ENCODE measurements around the gene KLHDC3. TPM values are rescaled to one million over a fixed set of nuclear protein-coding genes. Genes with fewer than 3 reads are reported as not detected.
"Not testable (repeated sequence)": the region's sequence is repeated elsewhere in the genome, so short reads cannot be mapped to it uniquely, and the experiment has no call there.

Gene KLHDC3
- polyA plus RNA-seq, 3 donors = 51.9 to 141 (median 106) TPM

DNA sequence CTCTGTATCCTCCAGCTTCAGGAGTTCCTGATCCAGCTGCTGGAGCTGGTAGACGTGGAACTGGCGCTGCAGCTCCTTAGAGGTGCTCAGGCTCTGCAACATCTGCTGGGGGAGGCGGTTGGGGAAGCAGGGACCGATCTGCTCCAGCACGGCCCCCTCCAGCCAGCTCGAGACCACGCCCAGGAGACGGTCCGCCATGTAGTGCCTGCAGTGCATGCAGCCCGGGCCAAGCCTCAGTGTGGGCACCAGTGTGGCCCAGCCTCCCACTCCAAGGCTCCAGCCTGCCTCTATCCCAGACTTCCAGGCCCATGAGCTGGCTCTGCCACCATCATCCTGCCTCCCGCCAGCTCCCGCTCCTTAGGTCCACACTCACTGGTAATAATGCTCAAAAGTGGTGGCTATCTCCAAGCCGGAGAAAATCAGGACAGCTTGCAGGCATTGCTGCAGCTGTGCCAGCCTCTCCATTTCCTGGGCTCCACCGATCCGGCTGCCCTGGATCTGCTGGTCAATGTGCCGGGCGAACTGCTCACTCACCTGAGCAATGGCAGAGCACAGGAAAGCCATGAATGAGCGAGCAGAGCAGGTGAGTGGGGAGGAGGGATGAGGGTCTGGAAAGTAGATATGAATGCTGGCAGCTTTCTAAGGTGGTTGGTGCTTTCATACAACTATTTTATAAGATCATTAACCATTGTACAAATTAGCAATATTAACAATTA, 26.7 kb downstream of the KLHDC3 start:
- Histone ChIP-seq H3K36me3 (replicated peaks in 1 of 2; ENCODE audit: control insufficient read depth in 1 of 2, insufficient read depth in 2 of 2, low read length in 2 of 2) (peaks cover 48 to 76% of the 10 kb centered on the region in 2 donors), H3K79me2 (ENCODE audit: insufficient read depth, low read length) (no peaks in the 10 kb centered on the region), H3K27ac (ENCODE audit: low read depth in 1 of 2, low read length in 2 of 2) (no peak overlapping the region), H3K4me3 (replicated peaks in 1 of 3; ENCODE audit: low read depth in 2 of 3, low read length in 3 of 3) (no peak overlapping the region), H3K9ac (ENCODE audit: insufficient read depth, low read length, poor library complexity, severe bottlenecking) (no peak overlapping the region), H4K20me1 (ENCODE audit: insufficient read depth, low read length) (no peaks in the 10 kb centered on the region), H3K27me3 (ENCODE audit: control insufficient read depth in 2 of 2, insufficient read depth in 2 of 2, low read length in 2 of 2) (no peaks in the 10 kb centered on the region), H3K9me3 (replicated peaks in 1 of 2; ENCODE audit: control insufficient read depth in 1 of 2, insufficient read depth in 1 of 2, low read length in 2 of 2) (no peaks in the 10 kb centered on the region), H3K4me2 (replicated peaks; ENCODE audit: extremely low read depth, low read length, poor library complexity, severe bottlenecking) (no peak overlapping the region), H3K4me1 (ENCODE audit: control insufficient read depth in 1 of 2, insufficient read depth in 2 of 2, low read length in 2 of 2) (no peaks in the 10 kb centered on the region), H2AFZ (ENCODE audit: insufficient read depth, low read depth, low read length, poor library complexity, severe bottlenecking) (no peak overlapping the region)
- no peak overlapping the region for H3K4me3 Mint-ChIP-seq
- TF ChIP-seq, protein P1, sequence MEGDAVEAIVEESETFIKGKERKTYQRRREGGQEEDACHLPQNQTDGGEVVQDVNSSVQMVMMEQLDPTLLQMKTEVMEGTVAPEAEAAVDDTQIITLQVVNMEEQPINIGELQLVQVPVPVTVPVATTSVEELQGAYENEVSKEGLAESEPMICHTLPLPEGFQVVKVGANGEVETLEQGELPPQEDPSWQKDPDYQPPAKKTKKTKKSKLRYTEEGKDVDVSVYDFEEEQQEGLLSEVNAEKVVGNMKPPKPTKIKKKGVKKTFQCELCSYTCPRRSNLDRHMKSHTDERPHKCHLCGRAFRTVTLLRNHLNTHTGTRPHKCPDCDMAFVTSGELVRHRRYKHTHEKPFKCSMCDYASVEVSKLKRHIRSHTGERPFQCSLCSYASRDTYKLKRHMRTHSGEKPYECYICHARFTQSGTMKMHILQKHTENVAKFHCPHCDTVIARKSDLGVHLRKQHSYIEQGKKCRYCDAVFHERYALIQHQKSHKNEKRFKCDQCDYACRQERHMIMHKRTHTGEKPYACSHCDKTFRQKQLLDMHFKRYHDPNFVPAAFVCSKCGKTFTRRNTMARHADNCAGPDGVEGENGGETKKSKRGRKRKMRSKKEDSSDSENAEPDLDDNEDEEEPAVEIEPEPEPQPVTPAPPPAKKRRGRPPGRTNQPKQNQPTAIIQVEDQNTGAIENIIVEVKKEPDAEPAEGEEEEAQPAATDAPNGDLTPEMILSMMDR (IDR thresholded peaks at IDR 0.05) = no peak
- no peak for DNase-seq
- H3K27ac Mint-ChIP-seq = peak overlapping the region in 2 of 7 donors; percentile 48 to 60
- H3K9me3 Mint-ChIP-seq = peaks cover 0 to 2% (median 0%) of the 10 kb centered on the region in 7 donors
- 95% methylated on average over 17 of the region's 18 CpGs for WGBS (ENCODE audit: insufficient coverage)
- peaks cover 71 to 93% of the 10 kb centered on the region in 2 donors for H3K36me3 Mint-ChIP-seq
- no peaks in the 10 kb centered on the region for H3K4me1 Mint-ChIP-seq
- intact Hi-C loops (cut with micrococcal nuclease) = no loop called here
- H3K27me3 Mint-ChIP-seq (ENCODE audit: low read depth in 3 of 3) = peaks cover 0 to 4% (median 0%) of the 10 kb centered on the region in 3 donors

DNA sequence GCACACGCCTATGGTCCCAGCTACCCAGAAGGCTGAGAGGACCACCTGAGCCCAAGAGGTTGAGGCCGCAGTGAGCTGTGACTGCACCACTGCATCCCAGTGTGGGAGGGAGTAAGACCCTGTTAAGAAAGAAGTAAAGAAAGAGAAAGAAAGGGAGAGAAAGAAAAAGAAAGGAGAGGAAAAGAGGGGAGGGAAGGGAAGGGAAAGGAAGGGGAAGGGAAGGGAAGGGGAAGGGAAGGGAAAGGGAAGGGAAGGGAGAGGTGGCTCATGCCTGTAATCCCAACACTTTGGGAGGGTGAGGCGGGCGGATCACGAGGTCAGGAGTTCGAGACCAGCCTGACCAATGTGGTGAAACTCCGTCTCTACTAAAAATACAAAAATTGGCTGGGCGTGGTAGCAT, 27.4 kb downstream of the KLHDC3 start:
- H3K9me3 ChIP-seq (replicated peaks in 1 of 2; ENCODE audit: control insufficient read depth in 1 of 2, insufficient read depth in 1 of 2, low read length in 2 of 2); DNase-seq; H2AFZ ChIP-seq (ENCODE audit: insufficient read depth, low read depth, low read length, poor library complexity, severe bottlenecking); H3K27me3 Mint-ChIP-seq (ENCODE audit: low read depth in 3 of 3); H4K20me1 ChIP-seq (ENCODE audit: insufficient read depth, low read length); H3K9me3 Mint-ChIP-seq; H3K4me3 Mint-ChIP-seq; H3K4me3 ChIP-seq (replicated peaks in 1 of 3; ENCODE audit: low read depth in 2 of 3, low read length in 3 of 3); H3K4me2 ChIP-seq (replicated peaks; ENCODE audit: extremely low read depth, low read length, poor library complexity, severe bottlenecking); H3K9ac ChIP-seq (ENCODE audit: insufficient read depth, low read length, poor library complexity, severe bottlenecking); H3K4me1 Mint-ChIP-seq; H3K27me3 ChIP-seq (ENCODE audit: control insufficient read depth in 2 of 2, insufficient read depth in 2 of 2, low read length in 2 of 2); H3K79me2 ChIP-seq (ENCODE audit: insufficient read depth, low read length); intact Hi-C loops (cut with micrococcal nuclease); H3K4me1 ChIP-seq (ENCODE audit: control insufficient read depth in 1 of 2, insufficient read depth in 2 of 2, low read length in 2 of 2); H3K27ac ChIP-seq (ENCODE audit: low read depth in 1 of 2, low read length in 2 of 2): not testable (repeated sequence)
- H3K36me3 ChIP-seq (replicated peaks in 1 of 2; ENCODE audit: control insufficient read depth in 1 of 2, insufficient read depth in 2 of 2, low read length in 2 of 2) = peaks cover 49 to 80% of the 10 kb centered on the region in 2 donors
- H3K27ac Mint-ChIP-seq = peak overlapping the region in 1 of 7 donors; percentile 49
- WGBS (ENCODE audit: insufficient coverage) = 100% methylated on average over 1 of the region's 8 CpGs
- peaks cover 73 to 95% of the 10 kb centered on the region in 2 donors for H3K36me3 Mint-ChIP-seq

All from CD14-positive monocyte (primary cell).